ENCODE data around the gene SPNS3. TPM values are rescaled to one million over a fixed set of nuclear protein-coding genes. Genes with fewer than 3 reads are reported as not detected.
A peak's percentile ranks its signal among the peaks of the same experiment; 100 is the strongest.

The SPNS3 gene
- total RNA-seq, 2 experiments from 2014 or later = 14.1 to 14.2 TPM

- no peak overlapping the region for H3K27ac Mint-ChIP-seq
- peaks cover 2% of the 10 kb centered on the region for H3K27me3 Mint-ChIP-seq
- DNase-seq = no peak
- no peaks in the 10 kb centered on the region for H3K9me3 Mint-ChIP-seq
- H3K4me3 Mint-ChIP-seq = no peak overlapping the region
- H3K4me1 Mint-ChIP-seq = peaks cover 5% of the 10 kb centered on the region
- no peaks in the 10 kb centered on the region for H3K36me3 Mint-ChIP-seq (ENCODE audit: low read depth)
- ChIA-PET CTCF (interaction anchor here (1.3 kb wide), 1 partner anchor 10 kb away, joined by 3 read pairs; no protein-coding TSS in a partner anchor), POLR2A (interaction anchor here (1.2 to 1.4 kb wide), 2 partner anchors 11 to 42 kb away, joined by 4 to 6 read pairs; partner anchors contain the start of gene UBE2G1)
These were observed 25.9 kb upstream of the SPNS3 start for GRCh38 chr17:4407851-4408250.

GRCh38 chr17:4409659-4410058 lies 24.1 kb upstream of the SPNS3 start:
- DNase-seq = no peak

DNA sequence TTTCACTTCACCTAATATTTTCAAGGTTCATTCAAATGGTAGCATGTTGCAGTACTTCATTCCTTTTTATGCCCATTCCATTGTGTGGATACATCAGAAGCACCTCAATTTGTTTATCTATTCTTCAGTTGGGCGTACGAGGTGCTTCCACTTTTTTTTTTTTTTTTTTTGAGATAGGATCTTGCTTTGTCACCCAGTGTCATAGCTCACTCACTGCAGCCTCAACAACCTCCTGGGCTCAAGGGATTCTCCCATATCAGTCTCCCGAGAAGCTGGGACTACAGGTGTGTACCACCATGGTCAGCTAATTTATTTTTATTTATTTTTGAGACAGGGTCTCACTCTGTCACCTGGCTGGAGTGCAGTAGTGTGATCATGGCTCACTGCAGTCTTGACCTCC lies 22.5 kb upstream of the SPNS3 start:
- ChIA-PET CTCF (interaction anchor here (0.7 to 8.9 kb wide), 6 partner anchors 10 to 211 kb away, joined by 3 to 62 read pairs (median 4); no protein-coding TSS in a partner anchor), POLR2A (interaction anchor here (0.7 kb wide), 1 partner anchor 107 kb away, joined by 3 read pairs; no protein-coding TSS in a partner anchor)
- Mint-ChIP-seq H3K27me3 (no peaks in the 10 kb centered on the region), H3K9me3 (no peaks in the 10 kb centered on the region), H3K27ac (no peak overlapping the region), H3K4me1 (peaks cover 7% of the 10 kb centered on the region), H3K4me3 (no peak overlapping the region), H3K36me3 (ENCODE audit: low read depth) (no peaks in the 10 kb centered on the region)
- DNase-seq = no peak

More at GRCh38 chr17:4409659-4410058, 24.1 kb upstream of the SPNS3 start:
- Mint-ChIP-seq H3K27me3 (peaks cover 2% of the 10 kb centered on the region), H3K4me1 (peaks cover 7% of the 10 kb centered on the region), H3K9me3 (no peaks in the 10 kb centered on the region), H3K27ac (no peak overlapping the region), H3K4me3 (no peak overlapping the region), H3K36me3 (ENCODE audit: low read depth) (no peaks in the 10 kb centered on the region)
- POLR2A ChIA-PET = no interaction called here
- CTCF ChIA-PET = no interaction called here

GRCh38 chr17:4412933-4413831 lies 20.6 kb upstream of the SPNS3 start:
- ChIA-PET CTCF (interaction anchor here (0.6 to 8.9 kb wide), 11 partner anchors 10 to 237 kb away, joined by 3 to 62 read pairs (median 4); partner anchors contain the start of gene UBE2G1), POLR2A (interaction anchor here (0.9 kb wide), 2 partner anchors 198 to 215 kb away, joined by 3 to 5 read pairs; no protein-coding TSS in a partner anchor)
- H3K27ac Mint-ChIP-seq = peak overlapping the region; percentile 32
- H3K27me3 Mint-ChIP-seq = no peaks in the 10 kb centered on the region
- H3K4me3 Mint-ChIP-seq = peak overlapping the region; percentile 60
- H3K9me3 Mint-ChIP-seq = no peaks in the 10 kb centered on the region
- DNase-seq = peak; percentile 93
- peaks cover 7% of the 10 kb centered on the region for H3K4me1 Mint-ChIP-seq
- H3K36me3 Mint-ChIP-seq (ENCODE audit: low read depth) = no peaks in the 10 kb centered on the region

DNA sequence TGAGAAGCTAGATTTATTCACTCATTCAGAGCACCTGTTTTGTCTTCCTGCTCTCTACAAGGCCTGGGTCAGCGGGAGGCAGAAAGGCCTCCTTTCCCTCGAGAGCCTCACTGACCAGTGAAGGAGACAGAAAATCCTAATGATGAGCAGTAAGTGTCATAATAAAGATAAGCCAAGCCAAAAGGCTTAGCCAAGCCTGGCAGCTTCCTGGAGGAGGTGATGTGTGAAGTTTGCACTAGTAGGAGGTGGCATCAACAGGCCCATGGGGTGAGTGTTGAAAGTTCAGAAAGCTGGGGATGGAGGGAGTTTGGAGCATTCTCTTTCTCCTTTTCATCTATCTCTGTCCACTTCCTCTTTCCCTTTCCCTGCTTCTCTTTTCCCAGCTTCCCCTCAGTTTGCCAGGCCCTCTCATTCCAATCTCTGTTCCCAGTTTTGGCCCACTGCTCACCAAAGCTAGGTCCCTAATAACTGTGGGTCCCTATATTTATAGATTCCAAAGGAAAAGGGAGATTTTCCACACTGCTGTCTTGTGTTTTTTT lies 16.5 kb upstream of the SPNS3 start:
- no peak for DNase-seq
- Mint-ChIP-seq H3K27ac (no peak overlapping the region), H3K36me3 (ENCODE audit: low read depth) (no peaks in the 10 kb centered on the region), H3K9me3 (no peaks in the 10 kb centered on the region), H3K27me3 (no peaks in the 10 kb centered on the region), H3K4me1 (peaks cover 11% of the 10 kb centered on the region), H3K4me3 (no peak overlapping the region)
- POLR2A ChIA-PET = interaction anchor here (1.2 kb wide), 1 partner anchor 274 kb away, joined by 3 read pairs; no protein-coding TSS in a partner anchor
- CTCF ChIA-PET = interaction anchor here (1.1 to 8.9 kb wide), 2 partner anchors 113 to 203 kb away, joined by 3 to 62 read pairs; no protein-coding TSS in a partner anchor

DNA sequence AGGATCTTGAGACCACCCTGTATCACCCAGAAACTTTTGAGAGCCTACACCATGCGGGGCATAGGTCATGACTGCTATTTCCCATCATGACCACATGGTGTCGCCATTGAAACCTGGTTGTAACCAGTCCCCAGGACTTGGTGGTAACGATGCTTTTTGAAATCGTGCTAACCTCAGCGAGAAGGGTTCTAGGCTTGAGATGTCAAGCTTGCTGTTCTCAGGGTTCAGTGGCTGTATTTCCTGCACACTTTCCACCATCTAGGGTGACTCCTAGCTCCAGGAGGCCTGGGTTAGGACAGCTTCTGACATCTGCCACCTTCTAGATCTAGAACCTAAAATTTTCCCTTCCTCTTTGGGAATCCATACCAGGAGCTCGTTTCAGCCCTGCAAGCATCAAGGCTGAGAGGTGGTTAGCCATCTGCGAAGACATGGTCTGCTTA lies 13.0 kb upstream of the SPNS3 start:
- Mint-ChIP-seq H3K36me3 (ENCODE audit: low read depth) (no peaks in the 10 kb centered on the region), H3K4me1 (peaks cover 4% of the 10 kb centered on the region), H3K4me3 (no peak overlapping the region), H3K9me3 (no peaks in the 10 kb centered on the region), H3K27ac (no peak overlapping the region), H3K27me3 (no peaks in the 10 kb centered on the region)
- ChIA-PET POLR2A (interaction anchor here (0.6 to 1.5 kb wide), 5 partner anchors 13 to 205 kb away, joined by 3 to 5 read pairs (median 3); partner anchors contain the start of genes MYBBP1A, SPNS3 and UBE2G1), CTCF (interaction anchor here (0.6 to 1.8 kb wide), 38 partner anchors 9 to 472 kb away, joined by 3 to 11 read pairs (median 3); partner anchors contain the start of genes MYBBP1A, SPNS2 and SPNS3)
- peak; percentile 68 for DNase-seq

GRCh38 chr17:4422864-4423263 lies 10.9 kb upstream of the SPNS3 start:
- H3K27ac Mint-ChIP-seq = no peak overlapping the region
- no peak overlapping the region for H3K4me3 Mint-ChIP-seq
- H3K9me3 Mint-ChIP-seq = no peaks in the 10 kb centered on the region
- ChIA-PET POLR2A (no interaction called here), CTCF (interaction anchor here (0.7 to 1.0 kb wide), 4 partner anchors 14 to 490 kb away, joined by 3 to 7 read pairs (median 4); no protein-coding TSS in a partner anchor)
- peaks cover 4% of the 10 kb centered on the region for H3K4me1 Mint-ChIP-seq
- H3K36me3 Mint-ChIP-seq (ENCODE audit: low read depth) = no peaks in the 10 kb centered on the region
- DNase-seq = no peak
- H3K27me3 Mint-ChIP-seq = peaks cover 1% of the 10 kb centered on the region

DNA sequence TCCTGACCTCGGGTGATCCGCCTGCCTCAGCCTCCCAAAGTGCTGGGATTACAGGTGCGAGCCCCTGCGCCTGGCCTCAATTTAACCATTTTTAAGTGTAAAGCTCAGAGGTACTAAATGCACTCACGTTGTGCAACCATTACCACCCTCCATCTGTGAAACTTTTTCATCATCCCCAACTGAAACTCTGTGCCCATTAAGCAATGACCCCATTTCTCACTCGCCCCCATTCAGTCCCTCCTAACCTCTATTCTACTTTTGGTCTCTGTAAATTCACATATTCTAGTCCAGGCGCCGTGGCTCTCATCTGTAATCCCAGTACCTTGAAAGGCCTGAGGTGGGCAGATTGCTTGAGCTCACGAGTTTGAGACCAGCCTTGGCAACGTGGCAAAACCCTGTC lies 8.3 kb upstream of the SPNS3 start:
- Mint-ChIP-seq H3K36me3 (ENCODE audit: low read depth) (no peaks in the 10 kb centered on the region), H3K9me3 (no peaks in the 10 kb centered on the region), H3K27me3 (peaks cover 4% of the 10 kb centered on the region), H3K4me1 (peaks cover 6% of the 10 kb centered on the region), H3K4me3 (no peak overlapping the region), H3K27ac (no peak overlapping the region)
- ChIA-PET POLR2A (no interaction called here), CTCF (interaction anchor here (1.2 kb wide), 1 partner anchor 12 kb away, joined by 5 read pairs; no protein-coding TSS in a partner anchor)
- DNase-seq = no peak

DNA sequence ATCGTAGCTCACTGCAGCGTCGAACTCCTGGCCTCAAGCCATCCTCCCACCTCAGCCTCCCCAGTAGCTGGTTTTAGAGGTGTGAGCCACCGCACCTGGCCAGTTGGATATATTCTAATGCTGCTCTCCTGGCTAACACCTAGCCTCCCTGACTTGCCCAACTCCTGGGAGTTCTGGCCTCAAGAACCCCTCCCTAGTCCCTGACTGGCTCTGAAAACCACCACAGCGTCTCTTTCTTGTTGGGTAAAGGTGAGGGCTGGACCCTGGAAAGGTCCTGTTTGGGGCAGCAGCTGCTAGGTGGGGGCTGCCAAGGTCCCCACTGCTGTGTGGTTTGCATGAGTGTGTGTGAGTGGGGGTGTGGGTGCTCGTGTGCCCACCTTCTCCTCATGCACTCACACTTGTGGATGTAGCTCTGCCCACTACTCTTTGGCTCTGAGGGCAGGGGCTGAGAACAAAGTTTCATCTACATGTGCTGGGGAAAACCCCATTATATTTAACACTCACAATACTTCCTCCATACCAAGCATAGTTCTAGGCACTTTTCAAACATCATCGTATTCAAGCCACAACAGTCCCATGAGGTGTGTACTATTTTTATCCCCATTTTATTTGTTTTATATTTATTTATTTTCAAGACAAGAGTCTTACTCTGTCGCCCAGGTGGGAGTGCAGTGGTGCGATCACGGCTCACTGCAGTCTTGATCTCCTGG lies 7.1 kb upstream of the SPNS3 start:
- DNase-seq = no peak
- CTCF ChIA-PET = no interaction called here
- no peak overlapping the region for H3K4me3 Mint-ChIP-seq
- H3K27me3 Mint-ChIP-seq = peaks cover 6% of the 10 kb centered on the region
- POLR2A ChIA-PET = no interaction called here
- no peak overlapping the region for H3K27ac Mint-ChIP-seq
- H3K36me3 Mint-ChIP-seq (ENCODE audit: low read depth) = no peaks in the 10 kb centered on the region
- no peaks in the 10 kb centered on the region for H3K9me3 Mint-ChIP-seq
- peaks cover 2% of the 10 kb centered on the region for H3K4me1 Mint-ChIP-seq

- Mint-ChIP-seq H3K4me3 (no peak overlapping the region), H3K4me1 (peaks cover 2% of the 10 kb centered on the region), H3K27ac (no peak overlapping the region), H3K9me3 (no peaks in the 10 kb centered on the region), H3K27me3 (peaks cover 6% of the 10 kb centered on the region), H3K36me3 (ENCODE audit: low read depth) (no peaks in the 10 kb centered on the region)
- ChIA-PET POLR2A (no interaction called here), CTCF (no interaction called here)
- no peak for DNase-seq
These were observed 6.2 kb upstream of the SPNS3 start for GRCh38 chr17:4427505-4427904.

GRCh38 chr17:4436381-4436780 lies 2.6 kb downstream of the SPNS3 start:
- Mint-ChIP-seq H3K4me3 (no peak overlapping the region), H3K9me3 (no peaks in the 10 kb centered on the region), H3K27me3 (peaks cover under 1% of the 10 kb centered on the region), H3K27ac (peak overlapping the region; percentile 50), H3K4me1 (peaks cover 37% of the 10 kb centered on the region), H3K36me3 (ENCODE audit: low read depth) (peaks cover 2% of the 10 kb centered on the region)
- POLR2A ChIA-PET = interaction anchor here (1.6 kb wide), 1 partner anchor 50 kb away, joined by 6 read pairs; no protein-coding TSS in a partner anchor
- CTCF ChIA-PET = interaction anchor here (1.1 to 2.5 kb wide), 3 partner anchors 14 to 119 kb away, joined by 3 to 10 read pairs (median 7); partner anchors contain the start of gene MYBBP1A
- peak; percentile 36 for DNase-seq

DNA sequence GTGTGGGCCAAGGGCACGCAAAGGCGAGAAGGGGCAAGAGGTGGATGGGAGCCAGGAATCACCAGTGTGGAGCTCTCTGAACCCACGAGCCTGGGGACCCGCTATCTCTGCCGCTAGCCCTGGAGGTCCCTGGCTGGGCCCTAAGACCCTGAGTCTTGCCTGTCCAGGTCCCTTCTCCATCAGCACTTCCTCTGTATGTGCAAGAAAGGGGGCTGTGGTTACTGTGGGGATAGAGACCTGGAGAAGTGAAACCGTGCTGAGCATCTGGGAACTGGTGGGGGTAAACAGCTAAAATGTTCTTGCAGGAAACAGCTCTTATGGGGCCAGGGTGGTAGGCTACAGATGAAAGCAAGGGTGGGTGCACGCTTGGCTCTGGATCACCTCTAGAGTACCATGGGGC lies 3.1 kb downstream of the SPNS3 start:
- no peaks in the 10 kb centered on the region for H3K27me3 Mint-ChIP-seq
- POLR2A ChIA-PET = interaction anchor here (1.6 kb wide), 1 partner anchor 50 kb away, joined by 6 read pairs; no protein-coding TSS in a partner anchor
- CTCF ChIA-PET = interaction anchor here (1.1 to 2.5 kb wide), 3 partner anchors 14 to 118 kb away, joined by 3 to 10 read pairs (median 7); partner anchors contain the start of gene MYBBP1A
- DNase-seq = no peak
- no peaks in the 10 kb centered on the region for H3K9me3 Mint-ChIP-seq
- H3K36me3 Mint-ChIP-seq (ENCODE audit: low read depth) = peaks cover 2% of the 10 kb centered on the region
- peaks cover 38% of the 10 kb centered on the region for H3K4me1 Mint-ChIP-seq
- H3K27ac Mint-ChIP-seq = peak overlapping the region; percentile 50
- no peak overlapping the region for H3K4me3 Mint-ChIP-seq
